Thoracic aorta (tissue), 2 donors: ENCODE measurements around the gene MXRA5. TPM values are rescaled to one million over a fixed set of nuclear protein-coding genes. Genes with fewer than 3 reads are reported as not detected.
"Not testable (repeated sequence)": the region's sequence is repeated elsewhere in the genome, so short reads cannot be mapped to it uniquely, and the experiment has no call there.

Experiments
- ATAC-seq: fragments of 150-250 bp; one replicate; pipeline ENCODE4 v1.8.0; 2017; ENCODE audit warnings: low read depth; ENCODE audit not compliant: insufficient number of reproducible peaks, low FRiP score
- DNase-seq: peaks from one replicate; pipeline ENCODE4 v3.0.0-alpha.2; 2020; ENCODE audit warnings: low spot score
- H3K27ac ChIP-seq, 2 donors: fragments of 200-600 bp; sonication (generic); 1 replicate in 1 of 2; 2 replicates in 1 of 2; pipeline ENCODE4 v1.5.1; 2016; ENCODE audit warnings: mild to moderate bottlenecking in 2 of 2, moderate library complexity in 2 of 2
- H3K27me3 ChIP-seq: fragments of 200-600 bp; sonication (generic); replicated peaks from 2 replicates; pipeline ENCODE4 v1.6.0; 2016; ENCODE audit warnings: mild to moderate bottlenecking; ENCODE audit not compliant: insufficient read depth
- H3K36me3 ChIP-seq: fragments of 200-600 bp; sonication (generic); one replicate; pipeline ENCODE4 v1.5.1; 2016
- H3K4me1 ChIP-seq, 2 donors: fragments of 200-600 bp; sonication (generic); 1 replicate in 1 of 2; 2 replicates in 1 of 2; pipeline versions ENCODE4 v1.5.1 to v1.6.0; 2016; ENCODE audit warnings: low read depth in 2 of 2, mild to moderate bottlenecking in 1 of 2; ENCODE audit not compliant: control insufficient read depth in 1 of 2
- H3K4me3 ChIP-seq: fragments of 200-600 bp; sonication (generic); 2 replicates; pipeline ENCODE4 v1.5.1; 2016; ENCODE audit warnings: mild to moderate bottlenecking
- H3K9me3 ChIP-seq: fragments of 200-600 bp; sonication (generic); 2 replicates; pipeline ENCODE4 v1.5.1; 2016
- total RNA-seq, 2 donors: library from RNA; depleted of rRNA; stranded (reverse); fragments of >200 nt; gene quantifications; one replicate each; pipeline versions ENCODE4 v1.1.0 to v1.2.3, GENCODE V29; 2016
- TF ChIP-seq, protein P1 (sequence below): fragments of 200-600 bp; sonication (generic); IDR thresholded peaks from one replicate; pipeline ENCODE4 v1.5.1; 2019; ENCODE audit warnings: antibody characterized with exemption

MXRA5 gene
- total RNA-seq, 2 donors from 2014 or later = 0.14 to 2.3 TPM

DNA sequence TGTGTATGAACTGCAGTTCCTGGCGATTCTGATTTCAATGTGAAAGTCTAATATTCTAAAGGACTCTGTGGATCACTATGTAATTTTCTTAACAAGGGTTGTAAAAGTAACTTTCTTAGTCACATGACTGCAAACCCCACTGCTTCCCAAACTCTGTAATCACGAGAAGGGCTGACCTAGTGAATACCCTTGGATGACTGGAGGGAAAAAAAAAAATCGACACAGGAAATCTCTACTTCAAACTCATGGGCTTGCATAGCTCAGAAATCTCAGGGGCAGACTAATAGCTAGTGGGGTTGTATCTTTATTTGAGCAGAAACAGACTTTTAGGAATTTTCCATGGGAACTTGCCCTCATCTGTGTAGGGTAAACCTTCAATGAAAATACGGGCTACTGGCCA lies 4.8 kb upstream of the MXRA5 start:
- Histone ChIP-seq H3K36me3 (no peaks in the 10 kb centered on the region), H3K4me1 (no peaks in the 10 kb centered on the region), H3K9me3 (no peaks in the 10 kb centered on the region), H3K27ac (no peak overlapping the region), H3K4me3 (no peak overlapping the region), H3K27me3 (no peaks in the 10 kb centered on the region)
- TF ChIP-seq, protein P1, sequence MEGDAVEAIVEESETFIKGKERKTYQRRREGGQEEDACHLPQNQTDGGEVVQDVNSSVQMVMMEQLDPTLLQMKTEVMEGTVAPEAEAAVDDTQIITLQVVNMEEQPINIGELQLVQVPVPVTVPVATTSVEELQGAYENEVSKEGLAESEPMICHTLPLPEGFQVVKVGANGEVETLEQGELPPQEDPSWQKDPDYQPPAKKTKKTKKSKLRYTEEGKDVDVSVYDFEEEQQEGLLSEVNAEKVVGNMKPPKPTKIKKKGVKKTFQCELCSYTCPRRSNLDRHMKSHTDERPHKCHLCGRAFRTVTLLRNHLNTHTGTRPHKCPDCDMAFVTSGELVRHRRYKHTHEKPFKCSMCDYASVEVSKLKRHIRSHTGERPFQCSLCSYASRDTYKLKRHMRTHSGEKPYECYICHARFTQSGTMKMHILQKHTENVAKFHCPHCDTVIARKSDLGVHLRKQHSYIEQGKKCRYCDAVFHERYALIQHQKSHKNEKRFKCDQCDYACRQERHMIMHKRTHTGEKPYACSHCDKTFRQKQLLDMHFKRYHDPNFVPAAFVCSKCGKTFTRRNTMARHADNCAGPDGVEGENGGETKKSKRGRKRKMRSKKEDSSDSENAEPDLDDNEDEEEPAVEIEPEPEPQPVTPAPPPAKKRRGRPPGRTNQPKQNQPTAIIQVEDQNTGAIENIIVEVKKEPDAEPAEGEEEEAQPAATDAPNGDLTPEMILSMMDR = no peak
- ATAC-seq (no peak), DNase-seq (no peak)

DNA sequence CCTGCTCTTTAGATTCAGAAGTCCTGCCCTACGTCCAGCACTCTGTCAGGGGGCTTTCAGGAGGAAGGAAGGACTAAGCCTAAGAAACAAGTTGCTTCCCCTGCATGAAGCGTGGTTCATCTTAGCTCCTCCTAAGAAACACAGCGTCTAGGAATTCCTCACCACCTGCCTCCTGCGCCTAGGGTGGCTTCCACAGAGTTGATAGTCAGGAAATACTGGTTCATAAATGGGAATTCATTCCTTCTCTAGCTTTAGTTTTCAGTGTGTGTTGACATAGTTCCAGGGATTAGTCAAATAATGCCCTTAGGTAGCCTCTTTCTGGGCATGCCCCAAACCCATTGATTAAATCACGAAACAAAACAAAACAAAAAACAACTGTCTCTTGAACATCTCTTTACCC lies 1.7 kb upstream of the MXRA5 start:
- DNase-seq = no peak
- Histone ChIP-seq H3K9me3 (no peaks in the 10 kb centered on the region), H3K27me3 (no peaks in the 10 kb centered on the region), H3K4me3 (no peak overlapping the region), H3K27ac (no peak overlapping the region), H3K36me3 (no peaks in the 10 kb centered on the region), H3K4me1 (no peaks in the 10 kb centered on the region)
- ATAC-seq = no peak
- TF ChIP-seq, protein P1 = no peak

DNA sequence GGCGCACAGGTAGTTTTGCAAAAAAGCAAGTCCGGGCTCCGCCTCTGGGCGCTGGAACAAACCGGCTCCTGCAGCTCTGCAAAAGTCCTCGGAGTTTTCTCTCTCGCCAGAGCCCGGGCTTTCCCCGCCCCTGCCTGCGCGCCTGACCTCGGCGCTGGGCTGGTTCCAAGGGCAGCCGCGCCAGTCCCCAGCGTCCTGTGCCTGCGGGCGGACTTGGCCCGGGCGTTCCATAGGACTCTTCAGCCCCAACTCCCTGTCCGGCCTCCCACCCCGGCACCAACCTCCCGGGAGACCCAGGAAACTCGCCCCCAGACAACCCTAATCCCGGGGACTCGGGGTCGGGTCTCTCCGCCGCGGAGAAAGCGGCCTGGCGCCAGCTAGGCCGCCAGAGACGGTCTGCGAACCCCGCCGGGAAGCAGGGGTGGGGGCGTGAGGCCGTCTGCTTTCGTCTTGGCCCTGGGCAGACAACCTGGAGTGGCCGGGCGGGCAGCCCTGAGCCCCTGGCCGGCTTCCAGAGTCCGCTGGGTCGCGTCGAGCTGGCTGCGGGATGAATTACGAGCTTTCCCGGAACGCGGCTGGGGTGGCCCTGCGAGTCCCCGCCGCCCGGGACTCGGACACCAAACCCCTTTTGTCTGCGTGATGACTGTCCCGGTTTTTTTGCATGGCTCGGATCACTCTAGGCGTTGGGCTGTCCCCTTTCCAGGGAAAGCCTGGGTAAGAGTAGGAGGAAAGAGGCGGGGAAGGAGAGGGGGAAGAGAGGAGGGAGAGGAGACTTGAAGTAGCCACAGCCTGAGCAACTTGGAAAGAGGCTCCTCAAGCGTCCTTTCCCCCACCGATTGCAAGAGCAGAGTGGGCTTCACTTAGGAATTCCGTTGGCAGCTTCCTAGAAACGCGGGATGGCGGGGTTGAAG lies 916 bp downstream of the MXRA5 start:
- TF ChIP-seq, protein P1 = no peak
- H3K4me1 ChIP-seq = no peaks in the 10 kb centered on the region
- H3K9me3 ChIP-seq = no peaks in the 10 kb centered on the region
- no peak overlapping the region for H3K27ac ChIP-seq
- no peaks in the 10 kb centered on the region for H3K36me3 ChIP-seq
- ATAC-seq (no peak), DNase-seq (no peak)
- peak overlapping the region; percentile 70 for H3K4me3 ChIP-seq
- no peaks in the 10 kb centered on the region for H3K27me3 ChIP-seq

DNA sequence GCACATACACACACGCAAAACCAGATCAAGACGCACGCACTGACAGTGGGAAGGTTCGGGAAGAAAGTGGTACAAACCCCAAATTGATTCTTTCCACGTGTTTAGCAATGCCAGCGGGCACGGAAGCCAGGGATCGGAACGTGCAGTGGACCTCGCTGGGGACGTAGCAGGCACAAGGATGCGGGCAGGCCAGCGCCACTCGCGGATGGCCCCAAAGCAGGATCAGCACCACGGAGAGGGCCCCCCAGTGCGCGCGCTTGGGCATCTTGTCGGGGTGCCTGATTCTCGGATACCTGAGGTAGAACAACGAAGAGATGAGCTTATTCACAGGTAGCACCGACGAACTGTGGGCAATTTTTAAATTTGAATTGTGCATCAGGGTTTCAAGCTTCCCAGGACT lies 2.9 kb downstream of the MXRA5 start:
- not testable (repeated sequence) for H3K27ac ChIP-seq, H3K4me3 ChIP-seq, H3K27me3 ChIP-seq, H3K9me3 ChIP-seq, ATAC-seq, DNase-seq, H3K36me3 ChIP-seq, H3K4me1 ChIP-seq

DNA sequence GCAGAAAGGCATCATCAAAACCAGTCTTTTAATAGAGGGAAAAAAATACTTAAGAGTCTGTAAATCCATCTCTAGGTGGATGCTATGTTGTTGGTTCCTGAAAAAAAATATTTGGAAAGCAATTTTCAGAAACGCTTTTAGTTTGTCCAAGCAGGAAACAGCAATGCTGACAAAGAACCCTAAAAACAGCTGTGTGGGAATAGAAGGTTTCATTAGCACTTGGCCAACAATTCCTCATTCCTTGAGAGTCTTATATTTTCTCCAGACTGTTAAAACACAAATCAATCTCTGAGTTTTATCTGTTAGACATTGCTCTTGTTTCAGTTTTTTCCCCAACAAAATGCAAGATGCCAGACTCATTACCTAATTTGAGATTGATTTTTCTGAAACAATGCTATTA lies 6.4 kb downstream of the MXRA5 start:
- H3K27me3 ChIP-seq = no peaks in the 10 kb centered on the region
- no peaks in the 10 kb centered on the region for H3K4me1 ChIP-seq
- no peak overlapping the region for H3K4me3 ChIP-seq
- no peaks in the 10 kb centered on the region for H3K9me3 ChIP-seq
- DNase-seq (no peak), ATAC-seq (no peak)
- TF ChIP-seq, protein P1 = no peak
- H3K27ac ChIP-seq = no peak overlapping the region
- no peaks in the 10 kb centered on the region for H3K36me3 ChIP-seq
